AG04450 (cell line): ENCODE measurements around the gene KCNK13. TPM values are rescaled to one million over a fixed set of nuclear protein-coding genes. Genes with fewer than 3 reads are reported as not detected.
"Not testable (repeated sequence)": the region's sequence is repeated elsewhere in the genome, so short reads cannot be mapped to it uniquely, and the experiment has no call there.

Experiments used
- CTCF ChIA-PET: fragments of 300-600, 350-600 bp; formaldehyde crosslinking; extraction: SDS; loops from one replicate; lab custom pipeline; 2022; ENCODE audit warnings: antibody characterized with exemption, inconsistent platforms; lab: Charles Lee
- POLR2A ChIA-PET: fragments of 350-600 bp; formaldehyde crosslinking; extraction: SDS; loops from one replicate; lab custom pipeline; 2021; ENCODE audit warnings: antibody characterized with exemption, inconsistent platforms; lab: Yijun Ruan, JAX
- DNase-seq: peaks from one replicate; pipeline ENCODE4 v3.0.0-alpha.2; 2011; ENCODE audit warnings: low read depth, low spot score
- H3K27ac ChIP-seq: one replicate; pipeline ENCODE4 v1.5.1; 2012; ENCODE audit warnings: low read depth, low read length, control low read depth
- H3K27me3 ChIP-seq: one replicate; pipeline ENCODE4 v1.6.0; 2012; ENCODE audit warnings: low read length; ENCODE audit not compliant: control insufficient read depth, insufficient read depth
- H3K4me3 ChIP-seq: 2 replicates; pipeline ENCODE4 v1.5.1; 2011; ENCODE audit warnings: mild to moderate bottlenecking, low read depth, low read length, control low read depth
- H3K9me3 ChIP-seq: 2 replicates; pipeline ENCODE4 v1.5.1; 2012; ENCODE audit warnings: low read length; ENCODE audit not compliant: control insufficient read depth, insufficient read depth
- CTCF ChIP-seq: IDR thresholded peaks from 2 replicates; pipeline ENCODE4 v1.5.1; 2011; ENCODE audit warnings: low read depth, low read length, control low read depth, inconsistent platforms
- polyA plus RNA-seq: library from polyadenylated mRNA; depleted of rRNA; stranded (reverse); fragments of >200 nt; gene quantifications from 2 replicates; pipeline ENCODE4 v1.2.3, GENCODE V29; 2011

Gene KCNK13
- polyA plus RNA-seq, 1 experiment, result not detected

GRCh38 chr14:90024910-90025309, 36.9 kb upstream of the KCNK13 start:
- CTCF ChIA-PET, result no interaction called here
- Histone ChIP-seq H3K27me3 (no peaks in the 10 kb centered on the region), H3K27ac (no peak overlapping the region), H3K9me3 (no peaks in the 10 kb centered on the region), H3K4me3 (no peak overlapping the region)
- POLR2A ChIA-PET, result no interaction called here
- DNase-seq, result no peak
- TF ChIP-seq CTCF, result no peak

GRCh38 chr14:90026608-90027007, 35.2 kb upstream of the KCNK13 start:
- CTCF ChIA-PET, H3K27ac ChIP-seq, H3K9me3 ChIP-seq, POLR2A ChIA-PET, H3K4me3 ChIP-seq, DNase-seq, H3K27me3 ChIP-seq: not testable (repeated sequence)

- CTCF ChIA-PET, result no interaction called here
- no peak overlapping the region for H3K27ac ChIP-seq
Observed at GRCh38 chr14:90027842-90028241, 34.0 kb upstream of the KCNK13 start.

GRCh38 chr14:90034156-90034555, 27.6 kb upstream of the KCNK13 start:
- Histone ChIP-seq H3K9me3 (no peaks in the 10 kb centered on the region), H3K27ac (no peak overlapping the region), H3K27me3 (no peaks in the 10 kb centered on the region), H3K4me3 (no peak overlapping the region)
- POLR2A ChIA-PET, result no interaction called here
- TF ChIP-seq CTCF, result no peak
- CTCF ChIA-PET, result no interaction called here
- no peak for DNase-seq

More at GRCh38 chr14:90027842-90028241, 34.0 kb upstream of the KCNK13 start:
- H3K27me3 ChIP-seq, result no peaks in the 10 kb centered on the region
- POLR2A ChIA-PET, result no interaction called here
- H3K9me3 ChIP-seq, result no peaks in the 10 kb centered on the region
- no peak for TF ChIP-seq CTCF
- DNase-seq, result no peak
- H3K4me3 ChIP-seq, result no peak overlapping the region

GRCh38 chr14:90034835-90035525, 26.8 kb upstream of the KCNK13 start:
- Histone ChIP-seq H3K9me3 (no peaks in the 10 kb centered on the region), H3K27me3 (no peaks in the 10 kb centered on the region), H3K4me3 (no peak overlapping the region), H3K27ac (no peak overlapping the region)
- no peak for TF ChIP-seq CTCF
- no peak for DNase-seq
- CTCF ChIA-PET, result no interaction called here
- POLR2A ChIA-PET, result no interaction called here
